GM12878 (cell line): ENCODE measurements around the gene PHC2. TPM values are rescaled to one million over a fixed set of nuclear protein-coding genes. Genes with fewer than 3 reads are reported as not detected.

ENCODE experiments used
- ATAC-seq: fragments of 200-7000 bp; cut with Tn5 transposase; 3 replicates; pipeline ENCODE4 v1.9.1; 2020; ENCODE audit warnings: mild to moderate bottlenecking, moderate library complexity
- BruUV-seq: library from RNA; stranded (reverse); fragments of 400-500 nt; replicated peaks from 2 replicates; lab custom pipeline; 2021; lab: Mats Ljungman, UMichigan
- CTCF ChIA-PET: fragments of 300-600 bp; sonication (Branson Sonifier 250); formaldehyde crosslinking; extraction: SDS; loops from one replicate; lab custom pipeline; 2021; ENCODE audit warnings: inconsistent platforms; lab: Yijun Ruan, JAX
- POLR2A ChIA-PET: fragments of 350-600 bp; formaldehyde crosslinking; extraction: SDS; loops from one replicate; lab custom pipeline; 2021; ENCODE audit warnings: inconsistent platforms; lab: Charles Lee
- RAD21 ChIA-PET: fragments of 300-600 bp; sonication (Branson Sonifier 250); formaldehyde crosslinking; loops from one replicate; lab custom pipeline; 2023; ENCODE audit warnings: antibody characterized with exemption; ENCODE audit not compliant: unreplicated experiment; lab: Charles Lee
- SMC1A ChIA-PET: fragments of 300-600 bp; sonication (Branson Sonifier 250); formaldehyde crosslinking; loops from one replicate; lab custom pipeline; 2023; ENCODE audit not compliant: unreplicated experiment, uncharacterized antibody; lab: Charles Lee
- DNase-seq: peaks from one replicate; pipeline ENCODE4 v3.0.0-alpha.2; 2011; ENCODE audit warnings: low read depth, low spot score
- FAIRE-seq: peaks from 3 replicates; lab custom pipeline; 2011; peaks lifted over from hg19 to GRCh38; lab: Jason Lieb, UNC
- H2AFZ ChIP-seq: 2 replicates; pipeline ENCODE4 v1.6.0; 2011; ENCODE audit warnings: low read depth, low read length, control low read depth; ENCODE audit not compliant: control insufficient read depth
- H3K27ac ChIP-seq: 2 replicates; pipeline ENCODE4 v1.5.1; 2011; ENCODE audit warnings: control low read depth; ENCODE audit not compliant: control insufficient read depth, insufficient read depth
- H3K27me3 ChIP-seq, 2 experiments: replicated peaks in 1 of 2; 2 replicates each; pipeline versions ENCODE4 v1.6.0 to v1.6.1; 2011; ENCODE audit warnings: low read length in 1 of 2; ENCODE audit not compliant: control insufficient read depth in 2 of 2, insufficient read depth in 2 of 2
- H3K36me3 ChIP-seq, 2 experiments: 2 replicates each; pipeline ENCODE4 v1.5.1; 2011; ENCODE audit warnings: low read length in 1 of 2; ENCODE audit not compliant: control insufficient read depth in 2 of 2, insufficient read depth in 2 of 2
- H3K4me1 ChIP-seq: 2 replicates; pipeline ENCODE4 v1.6.1; 2011; ENCODE audit warnings: mild to moderate bottlenecking, low read length, moderate library complexity, mixed read lengths; ENCODE audit not compliant: control insufficient read depth, insufficient read depth
- H3K4me2 ChIP-seq: 2 replicates; pipeline ENCODE4 v1.6.0; 2011; ENCODE audit warnings: control low read depth; ENCODE audit not compliant: control insufficient read depth, insufficient read depth
- H3K4me3 ChIP-seq: fragments of 200-600 bp; sonication (generic); 2 replicates; pipeline ENCODE4 v1.5.1; 2016
- H3K79me2 ChIP-seq: 2 replicates; pipeline ENCODE4 v1.6.0; 2011; ENCODE audit warnings: low read length; ENCODE audit not compliant: control insufficient read depth, insufficient read depth
- H3K9ac ChIP-seq: 2 replicates; pipeline ENCODE4 v1.8.0; 2011; ENCODE audit warnings: low read length, control low read depth, mixed read lengths; ENCODE audit not compliant: control insufficient read depth, insufficient read depth
- H3K9me3 ChIP-seq: replicated peaks from 3 replicates; pipeline ENCODE4 v1.5.1; 2011; ENCODE audit warnings: mild to moderate bottlenecking, low read length; ENCODE audit not compliant: control insufficient read depth, insufficient read depth
- H4K20me1 ChIP-seq: 2 replicates; pipeline ENCODE4 v1.6.0; 2011; ENCODE audit not compliant: control insufficient read depth, insufficient read depth
- BMI1 ChIP-seq: fragments of 450-650 bp; IDR thresholded peaks from 2 replicates; pipeline ENCODE4 v1.6.1; 2016; ENCODE audit warnings: mild to moderate bottlenecking, moderate library complexity, borderline replicate concordance
- FOXM1 ChIP-seq: IDR thresholded peaks from 2 replicates; pipeline ENCODE4 v1.6.1; 2012; ENCODE audit warnings: low read depth, mild to moderate bottlenecking, inconsistent platforms, low read length, moderate library complexity
- IKZF1 ChIP-seq: fragments of 450-650 bp; conservative IDR thresholded peaks from 2 replicates; pipeline ENCODE4 v1.6.1; 2017; ENCODE audit warnings: antibody characterized with exemption, mild to moderate bottlenecking
- IKZF2 ChIP-seq, 2 experiments: fragments of 450-650 bp; IDR thresholded peaks; 2 replicates each; pipeline ENCODE4 v1.6.1; 2017; ENCODE audit warnings: mild to moderate bottlenecking in 2 of 2, moderate library complexity in 2 of 2
- KLF5 ChIP-seq: fragments of 450-650 bp; IDR thresholded peaks from 2 replicates; pipeline ENCODE4 v1.6.1; 2014; ENCODE audit warnings: mild to moderate bottlenecking; ENCODE audit not compliant: partially characterized antibody
- MTA2 ChIP-seq: fragments of 450-650 bp; IDR thresholded peaks from 2 replicates; pipeline ENCODE4 v1.6.1; 2016; ENCODE audit warnings: low read depth, mild to moderate bottlenecking, moderate library complexity
- NKRF ChIP-seq: fragments of 450-650 bp; conservative IDR thresholded peaks from 2 replicates; pipeline ENCODE4 v1.6.1; 2017; ENCODE audit warnings: mild to moderate bottlenecking, moderate library complexity
- SPI1 ChIP-seq: IDR thresholded peaks from 2 replicates; pipeline ENCODE4 v1.6.1; 2011; ENCODE audit warnings: low read depth, mild to moderate bottlenecking, low read length, moderate library complexity, borderline replicate concordance; ENCODE audit not compliant: insufficient read depth
- TCF3 ChIP-seq: IDR thresholded peaks from 2 replicates; pipeline ENCODE4 v1.6.1; 2012; ENCODE audit warnings: low read depth, mild to moderate bottlenecking, low read length, borderline replicate concordance; ENCODE audit not compliant: insufficient read depth
- ZNF622 ChIP-seq: fragments of 450-650 bp; IDR thresholded peaks from 2 replicates; pipeline ENCODE4 v1.6.1; 2017; ENCODE audit warnings: mild to moderate bottlenecking, inconsistent platforms
- WGBS: methylation state at CpG from one replicate; pipeline ENCODE4 v1.1.6; 2016; ENCODE audit warnings: low lambda C conversion rate; ENCODE audit not compliant: insufficient replicate concordance, insufficient coverage; ENCODE audit errors: missing lambda C conversion rate; 5-methylcytosine and 5-hydroxymethylcytosine counted together
- in situ Hi-C: fragments of 300-500 bp; cut with MboI; formaldehyde crosslinking; loops from 9 replicates; pipeline ENCODE4 v1.14.3; 2018; ENCODE audit warnings: mixed read lengths
- intact Hi-C: fragments of 100-400 bp; cut with micrococcal nuclease; formaldehyde crosslinking; loops from one replicate; pipeline ENCODE4 v1.14.2; 2022; ENCODE audit not compliant: unreplicated experiment
- polyA plus RNA-seq, 11 experiments: library from polyadenylated mRNA; depleted of rRNA in 4 of 11; unstranded in 6 of 11; stranded (reverse) in 5 of 11; fragments of >200 nt; fragmentation: Nextera tagmentation in 4 of 11; fragmentation: Illumina TruSeq in 1 of 11; extraction: Ambion mirVana in 4 of 11; extraction: Trizol in 1 of 11; gene quantifications; 1 replicate in 1 of 11; 2 replicates in 10 of 11; pipeline versions ENCODE4 v1.2.1 to v1.2.3, GENCODE V29; 2011 to 2016; ENCODE audit warnings: inconsistent platforms in 2 of 11, missing spikeins in 2 of 11, low read depth in 1 of 11
- total RNA-seq, 4 experiments: library from RNA; depleted of rRNA in 3 of 4; stranded (reverse); fragments of >200 nt in 3 of 4; fragmentation: Illumina TruSeq in 1 of 4; extraction: Trizol in 1 of 4; gene quantifications; 2 replicates each; pipeline versions ENCODE4 v1.2.1 to v1.2.3, GENCODE V29; 2013 to 2021

Gene PHC2
- total and polyA plus RNA-seq, 10 of the 15 experiments (the other 5 are each of a cell fraction or from before 2014, with no cell fraction given) = 2.0 to 35.9 (median 16.4) TPM

- ChIA-PET POLR2A (no interaction called here), RAD21 (no interaction called here), SMC1A (interaction anchor here (1.4 kb wide), 1 partner anchor 73 kb away, joined by 3 read pairs; no protein-coding TSS in a partner anchor), CTCF (interaction anchor here (1.1 kb wide), 1 partner anchor 8 kb away, joined by 3 read pairs; no protein-coding TSS in a partner anchor)
- TF ChIP-seq ZNF622 (no peak), IKZF1 (no peak), KLF5 (no peak), TCF3 (no peak)
- BruUV-seq = no TSS peak
- H3K9ac ChIP-seq = no peak overlapping the region
- H4K20me1 ChIP-seq = no peaks in the 10 kb centered on the region
- H3K4me3 ChIP-seq = no peak overlapping the region
- DNase-seq = no peak
- no peaks in the 10 kb centered on the region for H3K27me3 ChIP-seq
- intact Hi-C loops = no loop called here
- no peaks in the 10 kb centered on the region for H3K9me3 ChIP-seq
- no peak overlapping the region for H2AFZ ChIP-seq
- FAIRE-seq = no peak
- H3K79me2 ChIP-seq = no peaks in the 10 kb centered on the region
- H3K27ac ChIP-seq = no peak overlapping the region
- no peak for ATAC-seq
- no peak overlapping the region for H3K4me2 ChIP-seq
- 49% methylated on average over 9 of the region's 9 CpGs for WGBS
- no peaks in the 10 kb centered on the region for H3K36me3 ChIP-seq
- in situ Hi-C loops = no loop called here
- H3K4me1 ChIP-seq = peaks cover 9% of the 10 kb centered on the region
These were observed 48.1 kb downstream of the PHC2 start for GRCh38 chr1:33382661-33383415.

- POLR2A ChIA-PET = no interaction called here
- H3K36me3 ChIP-seq = no peaks in the 10 kb centered on the region
- H2AFZ ChIP-seq = no peak overlapping the region
- H3K4me1 ChIP-seq = peaks cover 9% of the 10 kb centered on the region
- WGBS = 16% methylated on average over 4 of the region's 4 CpGs
- no peaks in the 10 kb centered on the region for H3K27me3 ChIP-seq
- in situ Hi-C loops (no loop called here), intact Hi-C loops (no loop called here)
- DNase-seq (no peak), FAIRE-seq (no peak), ATAC-seq (peak; percentile 38; the same call in 2 of the 3 replicates)
- BruUV-seq = no TSS peak
- CTCF ChIA-PET = interaction anchor here (1.0 kb wide), 1 partner anchor 89 kb away, joined by 4 read pairs; no protein-coding TSS in a partner anchor
- RAD21 ChIA-PET = no interaction called here
- no peak overlapping the region for H3K4me3 ChIP-seq
- 0 out of 2 replicates have a peak overlapping the region, but pooled peaks have one; percentile 19 for H3K4me2 ChIP-seq
- H3K9ac ChIP-seq = no peak overlapping the region
- H4K20me1 ChIP-seq = no peaks in the 10 kb centered on the region
- H3K27ac ChIP-seq = no peak overlapping the region
- SMC1A ChIA-PET = no interaction called here
- TF ChIP-seq BMI1 = no peak
- TF ChIP-seq IKZF2 (IDR thresholded peaks at IDR 0.05) = no peak
- TF ChIP-seq FOXM1 = no peak
- no peak for TF ChIP-seq NKRF
- peak; percentile 88 for TF ChIP-seq SPI1
- no peak for TF ChIP-seq MTA2
- TF ChIP-seq ZNF622 = no peak
- no peaks in the 10 kb centered on the region for H3K9me3 ChIP-seq
- H3K79me2 ChIP-seq = no peaks in the 10 kb centered on the region
These were observed 48.9 kb downstream of the PHC2 start for GRCh38 chr1:33381977-33382376.
